DMS 273 (cell line): ENCODE data around the gene BRI3BP.
"Not testable (repeated sequence)": the region's sequence is repeated elsewhere in the genome, so short reads cannot be mapped to it uniquely, and the experiment has no call there.

ENCODE experiments used
- DNase-seq: peaks from one replicate; lab custom pipeline; 2025; ENCODE audit not compliant: unreplicated experiment; lab: John Stamatoyannopoulos, UW

Gene BRI3BP

GRCh38 chr12:125021771-125022170, 28.3 kb downstream of the BRI3BP start:
- no peak for DNase-seq

GRCh38 chr12:125023065-125023464, 29.6 kb downstream of the BRI3BP start:
- DNase-seq = no peak

GRCh38 chr12:125024949-125025563, 31.6 kb downstream of the BRI3BP start:
- no peak for DNase-seq

- no peak for DNase-seq
Observed at GRCh38 chr12:125025606-125026235, 32.3 kb downstream of the BRI3BP start.

- no peak for DNase-seq
Observed at GRCh38 chr12:125028106-125028505, 34.7 kb downstream of the BRI3BP start.

GRCh38 chr12:125029761-125030358, 36.4 kb downstream of the BRI3BP start:
- no peak for DNase-seq

GRCh38 chr12:125031471-125031870, 38.0 kb downstream of the BRI3BP start:
- DNase-seq = not testable (repeated sequence)

GRCh38 chr12:125032466-125033152, 39.2 kb downstream of the BRI3BP start:
- no peak for DNase-seq

GRCh38 chr12:125033288-125033687, 39.8 kb downstream of the BRI3BP start:
- DNase-seq = no peak

- DNase-seq = no peak
Observed at GRCh38 chr12:125038976-125039625, 45.7 kb downstream of the BRI3BP start.

- DNase-seq = no peak
Observed at GRCh38 chr12:125049093-125049458, 55.6 kb downstream of the BRI3BP start.

- no peak for DNase-seq
Observed at GRCh38 chr12:125050446-125050845, 57.0 kb downstream of the BRI3BP start.

GRCh38 chr12:125050868-125051267, 57.4 kb downstream of the BRI3BP start:
- DNase-seq = no peak

- no peak for DNase-seq
Observed at GRCh38 chr12:125053821-125054220, 60.4 kb downstream of the BRI3BP start.

GRCh38 chr12:125055591-125055990, 62.1 kb downstream of the BRI3BP start:
- no peak for DNase-seq

GRCh38 chr12:125056306-125056705, 62.9 kb downstream of the BRI3BP start:
- DNase-seq = no peak

GRCh38 chr12:125057708-125058107, 64.3 kb downstream of the BRI3BP start:
- no peak for DNase-seq

GRCh38 chr12:125061229-125061628, 67.8 kb downstream of the BRI3BP start:
- no peak for DNase-seq

GRCh38 chr12:125063522-125063921, 70.1 kb downstream of the BRI3BP start:
- DNase-seq = not testable (repeated sequence)

GRCh38 chr12:125064492-125064891, 71.0 kb downstream of the BRI3BP start:
- DNase-seq = no peak
